Measurements from ENCODE around the gene RGL4. TPM values are rescaled to one million over a fixed set of nuclear protein-coding genes. Genes with fewer than 3 reads are reported as not detected.

Gene RGL4
- total RNA-seq, 2 donors from 2014 or later = 0.35 to 0.45 TPM

- no peaks in the 10 kb centered on the region for H3K36me3 ChIP-seq
- H3K9me3 ChIP-seq = no peaks in the 10 kb centered on the region
- no peak overlapping the region for H3K27ac ChIP-seq
- intact Hi-C loops (cut with DNase I) = loop anchor here (5.0 kb wide), 1 partner anchor 925 kb away; the partner anchor contains the start of gene GGT1
- H3K27me3 ChIP-seq = no peaks in the 10 kb centered on the region
- no peak for DNase-seq
- no peak for TF ChIP-seq CTCF (IDR thresholded peaks at IDR 0.05)
- H3K4me3 ChIP-seq = no peak overlapping the region
- peaks cover 4% of the 10 kb centered on the region for H3K4me1 ChIP-seq
- H3K9ac ChIP-seq (ENCODE audit: low read depth in 2 of 2, low read length in 2 of 2) = no peak overlapping the region
Measured at GRCh38 chr22:23677701-23677995, 13.2 kb upstream of the RGL4 start.

GRCh38 chr22:23678133-23678532 lies 12.7 kb upstream of the RGL4 start:
- H3K9me3 ChIP-seq = no peaks in the 10 kb centered on the region
- no peak for TF ChIP-seq CTCF (IDR thresholded peaks at IDR 0.05)
- no peak overlapping the region for H3K4me3 ChIP-seq
- H3K4me1 ChIP-seq = peaks cover 4% of the 10 kb centered on the region
- H3K9ac ChIP-seq (ENCODE audit: low read depth in 2 of 2, low read length in 2 of 2) = no peak overlapping the region
- no peaks in the 10 kb centered on the region for H3K27me3 ChIP-seq
- H3K36me3 ChIP-seq = no peaks in the 10 kb centered on the region
- DNase-seq = no peak
- H3K27ac ChIP-seq = no peak overlapping the region
- intact Hi-C loops (cut with DNase I) = loop anchor here (5.0 kb wide), 1 partner anchor 924 kb away; the partner anchor contains the start of gene GGT1

GRCh38 chr22:23681026-23681809 lies 9.6 kb upstream of the RGL4 start:
- TF ChIP-seq CTCF (IDR thresholded peaks at IDR 0.05) = no peak
- Histone ChIP-seq H3K27ac (no peak overlapping the region), H3K27me3 (no peaks in the 10 kb centered on the region), H3K36me3 (no peaks in the 10 kb centered on the region), H3K9me3 (no peaks in the 10 kb centered on the region), H3K4me3 (no peak overlapping the region), H3K9ac (ENCODE audit: low read depth in 2 of 2, low read length in 2 of 2) (no peak overlapping the region), H3K4me1 (no peaks in the 10 kb centered on the region)
- intact Hi-C loops (cut with DNase I) = no loop called here
- no peak for DNase-seq

- Histone ChIP-seq H3K27ac (no peak overlapping the region), H3K9ac (ENCODE audit: low read depth in 2 of 2, low read length in 2 of 2) (no peak overlapping the region), H3K4me3 (no peak overlapping the region), H3K4me1 (no peaks in the 10 kb centered on the region), H3K27me3 (no peaks in the 10 kb centered on the region), H3K36me3 (no peaks in the 10 kb centered on the region), H3K9me3 (no peaks in the 10 kb centered on the region)
- intact Hi-C loops (cut with DNase I) = no loop called here
- TF ChIP-seq CTCF (IDR thresholded peaks at IDR 0.05) = no peak
- DNase-seq = no peak
Measured at GRCh38 chr22:23682077-23682476, 8.7 kb upstream of the RGL4 start.

- intact Hi-C loops (cut with DNase I) = no loop called here
- no peaks in the 10 kb centered on the region for H3K4me1 ChIP-seq
- H3K9ac ChIP-seq (ENCODE audit: low read depth in 2 of 2, low read length in 2 of 2) = no peak overlapping the region
- no peaks in the 10 kb centered on the region for H3K9me3 ChIP-seq
- no peak overlapping the region for H3K4me3 ChIP-seq
- no peak overlapping the region for H3K27ac ChIP-seq
- no peak for DNase-seq
- no peaks in the 10 kb centered on the region for H3K36me3 ChIP-seq
- H3K27me3 ChIP-seq = no peaks in the 10 kb centered on the region
- no peak for TF ChIP-seq CTCF (IDR thresholded peaks at IDR 0.05)
Measured at GRCh38 chr22:23682827-23683355, 7.9 kb upstream of the RGL4 start.

Measured in colonic mucosa (tissue), 4 donors.